ENCODE measurements around the gene ZNF419.
"Not testable (repeated sequence)": the region's sequence is repeated elsewhere in the genome, so short reads cannot be mapped to it uniquely, and the experiment has no call there.

The ZNF419 gene

GRCh38 chr19:57487477-57488298 is at the start of gene ZNF419:
ZNF419 (plus strand) TSS chr19:57487750; CDS start chr19:57487951, 201 bp downstream.
- peak within 1 kb of the TSS; percentile 68 to 91 for H3K4me3 ChIP-seq (ENCODE audit: low read depth in 1 of 2, low read length in 2 of 2)
- H3K9me3 ChIP-seq (ENCODE audit: low read length); H3K27me3 ChIP-seq (ENCODE audit: control insufficient read depth in 1 of 2, insufficient read depth in 2 of 2, low read length in 2 of 2); H3K9ac ChIP-seq (ENCODE audit: low read length); H3K4me1 ChIP-seq (ENCODE audit: insufficient read depth, low read length): not testable (repeated sequence)
- peaks cover 15% of the 10 kb centered on the region for H3K36me3 ChIP-seq (ENCODE audit: insufficient read depth, low read length)
- peak within 1 kb of the TSS; percentile 67 for H3K27ac ChIP-seq (ENCODE audit: low read depth, low read length)

GRCh38 chr19:57437931-57438330 is 49.6 kb upstream of the ZNF419 start:
- Histone ChIP-seq H3K9ac (ENCODE audit: low read length) (no peak overlapping the region), H3K36me3 (ENCODE audit: insufficient read depth, low read length) (peaks cover 10% of the 10 kb centered on the region), H3K27me3 (ENCODE audit: control insufficient read depth in 1 of 2, insufficient read depth in 2 of 2, low read length in 2 of 2) (no peaks in the 10 kb centered on the region), H3K9me3 (ENCODE audit: low read length) (peaks cover 6% of the 10 kb centered on the region), H3K27ac (ENCODE audit: low read depth, low read length) (no peak overlapping the region), H3K4me3 (ENCODE audit: low read depth in 1 of 2, low read length in 2 of 2) (no peak overlapping the region), H3K4me1 (ENCODE audit: insufficient read depth, low read length) (peaks cover 17% of the 10 kb centered on the region)

DNA sequence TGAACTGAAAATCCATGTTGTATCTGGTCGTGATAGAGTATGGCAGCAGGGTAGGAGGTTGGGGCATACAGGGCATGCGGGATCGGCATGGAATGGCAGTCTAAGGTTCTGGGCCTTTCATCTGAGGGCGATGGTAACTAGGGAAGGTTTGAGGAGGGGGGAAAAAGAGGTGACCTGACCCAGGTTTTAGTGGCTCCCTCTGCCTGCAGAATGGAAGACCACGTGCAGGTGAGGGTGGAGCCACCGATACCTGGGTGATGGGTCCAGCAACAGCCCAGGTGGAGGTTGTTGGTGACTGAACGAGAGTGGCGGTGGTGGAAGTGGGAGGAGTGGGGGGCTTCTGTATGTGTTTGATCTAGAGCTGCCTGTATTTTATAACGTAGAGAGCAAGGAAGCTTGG is 48.6 kb upstream of the ZNF419 start:
- H3K9ac ChIP-seq (ENCODE audit: low read length): no peak overlapping the region
- H3K4me1 ChIP-seq (ENCODE audit: insufficient read depth, low read length): peaks cover 17% of the 10 kb centered on the region
- H3K27me3 ChIP-seq (ENCODE audit: control insufficient read depth in 1 of 2, insufficient read depth in 2 of 2, low read length in 2 of 2): no peaks in the 10 kb centered on the region
- H3K4me3 ChIP-seq (ENCODE audit: low read depth in 1 of 2, low read length in 2 of 2): no peak overlapping the region
- no peak overlapping the region for H3K27ac ChIP-seq (ENCODE audit: low read depth, low read length)
- H3K9me3 ChIP-seq (ENCODE audit: low read length): peaks cover 15% of the 10 kb centered on the region
- peaks cover 18% of the 10 kb centered on the region for H3K36me3 ChIP-seq (ENCODE audit: insufficient read depth, low read length)

- no peak overlapping the region for H3K27ac ChIP-seq (ENCODE audit: low read depth, low read length)
- peaks cover 23% of the 10 kb centered on the region for H3K9me3 ChIP-seq (ENCODE audit: low read length)
- H3K27me3 ChIP-seq (ENCODE audit: control insufficient read depth in 1 of 2, insufficient read depth in 2 of 2, low read length in 2 of 2): no peaks in the 10 kb centered on the region
- no peaks in the 10 kb centered on the region for H3K4me1 ChIP-seq (ENCODE audit: insufficient read depth, low read length)
- peak overlapping the region in 1 of 2 donors; percentile 0 for H3K4me3 ChIP-seq (ENCODE audit: low read depth in 1 of 2, low read length in 2 of 2)
- peaks cover 25% of the 10 kb centered on the region for H3K36me3 ChIP-seq (ENCODE audit: insufficient read depth, low read length)
- no peak overlapping the region for H3K9ac ChIP-seq (ENCODE audit: low read length)
These were observed 45.4 kb upstream of the ZNF419 start for GRCh38 chr19:57441979-57442752.

GRCh38 chr19:57443121-57443696 is 44.3 kb upstream of the ZNF419 start:
- Histone ChIP-seq H3K9ac (ENCODE audit: low read length) (no peak overlapping the region), H3K9me3 (ENCODE audit: low read length) (peaks cover 23% of the 10 kb centered on the region), H3K27me3 (ENCODE audit: control insufficient read depth in 1 of 2, insufficient read depth in 2 of 2, low read length in 2 of 2) (no peaks in the 10 kb centered on the region), H3K27ac (ENCODE audit: low read depth, low read length) (no peak overlapping the region), H3K4me1 (ENCODE audit: insufficient read depth, low read length) (no peaks in the 10 kb centered on the region), H3K36me3 (ENCODE audit: insufficient read depth, low read length) (peaks cover 25% of the 10 kb centered on the region), H3K4me3 (ENCODE audit: low read depth in 1 of 2, low read length in 2 of 2) (peak overlapping the region in 1 of 2 donors; percentile 0)

DNA sequence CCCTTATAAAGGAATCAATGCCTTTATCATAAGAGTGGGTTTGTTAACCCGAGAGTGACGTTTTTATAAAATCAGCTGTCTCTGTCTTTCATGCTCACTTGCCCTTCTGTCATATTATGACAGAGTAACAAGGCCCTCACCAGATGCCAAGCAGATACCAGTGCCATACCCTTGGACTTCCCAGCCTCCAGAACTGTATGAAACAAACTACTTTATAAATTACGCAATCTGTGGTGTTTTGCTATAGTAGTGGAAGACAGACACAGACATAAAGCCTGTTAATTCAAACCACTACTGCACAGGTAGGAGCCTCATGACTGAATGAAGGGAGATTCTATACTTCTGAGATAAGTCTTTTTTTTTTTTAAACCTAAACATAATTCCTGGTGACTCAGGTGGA is 35.2 kb upstream of the ZNF419 start:
- H3K27ac ChIP-seq (ENCODE audit: low read depth, low read length): no peak overlapping the region
- peaks cover 17% of the 10 kb centered on the region for H3K36me3 ChIP-seq (ENCODE audit: insufficient read depth, low read length)

GRCh38 chr19:57465680-57466381 is 21.7 kb upstream of the ZNF419 start:
- peaks cover 44% of the 10 kb centered on the region for H3K9me3 ChIP-seq (ENCODE audit: low read length)
- peak overlapping the region in 1 of 2 donors; percentile 25 for H3K4me3 ChIP-seq (ENCODE audit: low read depth in 1 of 2, low read length in 2 of 2)

More for the DNA sequence above, 35.2 kb upstream of the ZNF419 start:
- Histone ChIP-seq H3K9me3 (ENCODE audit: low read length) (peaks cover 8% of the 10 kb centered on the region), H3K27me3 (ENCODE audit: control insufficient read depth in 1 of 2, insufficient read depth in 2 of 2, low read length in 2 of 2) (no peaks in the 10 kb centered on the region), H3K9ac (ENCODE audit: low read length) (no peak overlapping the region), H3K4me3 (ENCODE audit: low read depth in 1 of 2, low read length in 2 of 2) (no peak overlapping the region), H3K4me1 (ENCODE audit: insufficient read depth, low read length) (no peaks in the 10 kb centered on the region)

GRCh38 chr19:57466489-57466888 is 21.1 kb upstream of the ZNF419 start:
- Histone ChIP-seq H3K4me1 (ENCODE audit: insufficient read depth, low read length) (no peaks in the 10 kb centered on the region), H3K4me3 (ENCODE audit: low read depth in 1 of 2, low read length in 2 of 2) (peak overlapping the region in 1 of 2 donors; percentile 25), H3K9me3 (ENCODE audit: low read length) (peaks cover 51% of the 10 kb centered on the region), H3K27ac (ENCODE audit: low read depth, low read length) (no peak overlapping the region), H3K9ac (ENCODE audit: low read length) (no peak overlapping the region), H3K36me3 (ENCODE audit: insufficient read depth, low read length) (peaks cover 15% of the 10 kb centered on the region), H3K27me3 (ENCODE audit: control insufficient read depth in 1 of 2, insufficient read depth in 2 of 2, low read length in 2 of 2) (no peaks in the 10 kb centered on the region)

More at GRCh38 chr19:57465680-57466381, 21.7 kb upstream of the ZNF419 start:
- Histone ChIP-seq H3K9ac (ENCODE audit: low read length) (no peak overlapping the region), H3K4me1 (ENCODE audit: insufficient read depth, low read length) (no peaks in the 10 kb centered on the region), H3K27ac (ENCODE audit: low read depth, low read length) (no peak overlapping the region), H3K36me3 (ENCODE audit: insufficient read depth, low read length) (peaks cover 13% of the 10 kb centered on the region), H3K27me3 (ENCODE audit: control insufficient read depth in 1 of 2, insufficient read depth in 2 of 2, low read length in 2 of 2) (no peaks in the 10 kb centered on the region)

DNA sequence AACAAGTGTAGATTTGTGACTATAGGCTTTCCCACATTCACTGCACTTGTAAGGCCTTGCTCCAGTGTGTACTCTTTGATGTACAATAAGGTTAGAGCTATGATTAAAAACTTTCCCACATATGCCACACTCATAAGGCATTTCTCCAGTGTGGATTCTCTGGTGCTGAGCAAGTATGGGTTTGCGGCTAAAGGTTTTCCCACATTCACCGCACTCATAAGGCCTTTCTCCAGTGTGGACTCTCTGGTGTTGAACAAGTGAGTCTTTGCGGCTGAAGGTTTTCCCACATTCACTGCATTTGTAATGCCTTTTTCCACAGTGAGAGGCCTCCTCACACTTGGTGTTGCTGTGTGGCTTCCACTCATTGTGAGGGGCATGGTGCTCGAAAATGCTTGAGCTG is 13.9 kb upstream of the ZNF419 start:
- peaks cover 72% of the 10 kb centered on the region for H3K9me3 ChIP-seq (ENCODE audit: low read length)
- no peak overlapping the region for H3K27ac ChIP-seq (ENCODE audit: low read depth, low read length)
- H3K27me3 ChIP-seq (ENCODE audit: control insufficient read depth in 1 of 2, insufficient read depth in 2 of 2, low read length in 2 of 2): no peaks in the 10 kb centered on the region
- H3K9ac ChIP-seq (ENCODE audit: low read length): no peak overlapping the region
- H3K4me3 ChIP-seq (ENCODE audit: low read depth in 1 of 2, low read length in 2 of 2): peak overlapping the region in 1 of 2 donors; percentile 39
- peaks cover 46% of the 10 kb centered on the region for H3K36me3 ChIP-seq (ENCODE audit: insufficient read depth, low read length)
- no peaks in the 10 kb centered on the region for H3K4me1 ChIP-seq (ENCODE audit: insufficient read depth, low read length)

DNA sequence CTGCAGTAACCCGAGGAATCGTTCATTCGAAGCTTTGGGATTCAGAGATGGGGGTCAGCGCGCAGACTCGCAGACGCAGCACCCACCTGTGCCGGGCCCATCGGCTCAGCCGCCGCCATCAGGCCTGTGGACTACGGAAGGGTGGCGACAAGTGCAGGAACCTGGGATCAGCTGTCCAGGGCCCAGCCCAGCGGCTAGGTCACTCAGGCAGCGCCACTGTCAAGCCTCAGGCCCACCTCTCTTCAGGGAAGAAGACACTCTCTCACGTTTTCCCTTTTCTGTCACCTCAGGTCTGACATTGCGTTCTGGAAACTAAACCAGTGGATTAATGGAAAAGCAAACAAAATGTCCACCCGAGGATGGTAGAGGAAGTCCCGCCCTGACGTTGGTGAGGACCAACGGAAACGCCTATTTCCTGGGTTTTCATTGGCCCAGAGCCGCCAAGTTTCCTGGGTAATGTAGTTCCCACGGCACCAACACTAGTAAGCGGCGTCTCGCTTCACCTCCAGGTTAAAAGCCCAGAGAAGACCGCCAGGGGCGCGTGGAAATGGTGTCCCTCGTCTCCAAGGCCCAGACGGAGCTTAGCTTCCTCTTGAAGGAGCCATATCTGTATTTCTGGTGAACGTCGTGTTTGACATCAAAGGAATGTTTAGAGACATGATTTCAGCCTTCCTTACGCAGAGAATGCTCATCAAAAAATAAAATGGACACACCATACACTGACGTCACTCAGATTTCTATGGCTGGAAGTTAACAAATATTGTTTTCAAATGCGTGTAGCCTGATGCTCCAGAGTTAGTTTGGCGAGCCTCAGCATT is 10.2 kb upstream of the ZNF419 start, which contains the start of gene ZNF772:
TSS of gene ZNF772 (minus strand) at position 376 of the 818 bp plus-strand sequence. CDS start at position 119, 257 bp downstream.
- Histone ChIP-seq H3K4me3 (ENCODE audit: low read depth in 1 of 2, low read length in 2 of 2) (peak within 1 kb of the TSS; percentile 70 to 80), H3K9me3 (ENCODE audit: low read length) (peaks cover 45% of the 10 kb centered on the region), H3K9ac (ENCODE audit: low read length) (no peak within 1 kb of the TSS), H3K27me3 (ENCODE audit: control insufficient read depth in 1 of 2, insufficient read depth in 2 of 2, low read length in 2 of 2) (no peaks in the 10 kb centered on the region), H3K4me1 (ENCODE audit: insufficient read depth, low read length) (no peaks in the 10 kb centered on the region), H3K36me3 (ENCODE audit: insufficient read depth, low read length) (peaks cover 37% of the 10 kb centered on the region), H3K27ac (ENCODE audit: low read depth, low read length) (peak within 1 kb of the TSS; percentile 88)

Data from muscle layer of colon (tissue), 2 donors.